Myocyte (in vitro differentiated cells): ENCODE measurements around the gene GALNTL6. TPM values are rescaled to one million over a fixed set of nuclear protein-coding genes. Genes with fewer than 3 reads are reported as not detected.
"Not testable (repeated sequence)": the region's sequence is repeated elsewhere in the genome, so short reads cannot be mapped to it uniquely, and the experiment has no call there.

ENCODE experiments used
- DNase-seq: peaks from one replicate; pipeline ENCODE4 v3.0.0-alpha.2; 2012; ENCODE audit warnings: low read depth
- total RNA-seq: library from RNA; depleted of rRNA; stranded (reverse); fragments of >200 nt; gene quantifications from 2 replicates; pipeline ENCODE4 v1.2.3, GENCODE V29; 2014

Gene GALNTL6
- total RNA-seq, 1 donor from 2014 or later: 1.2 TPM

GRCh38 chr4:172377486-172378140 is 564.4 kb downstream of the GALNTL6 start:
- no peak for DNase-seq

GRCh38 chr4:172379834-172380233 is 566.6 kb downstream of the GALNTL6 start:
- no peak for DNase-seq

GRCh38 chr4:172390331-172390730 is 577.1 kb downstream of the GALNTL6 start:
- no peak for DNase-seq

GRCh38 chr4:172392741-172393140 is 579.5 kb downstream of the GALNTL6 start:
- DNase-seq: no peak

GRCh38 chr4:172393220-172393619 is 580.0 kb downstream of the GALNTL6 start:
- DNase-seq: no peak

- DNase-seq: no peak
Measured at GRCh38 chr4:172404676-172405075, 591.5 kb downstream of the GALNTL6 start.

GRCh38 chr4:172410363-172410762 is 597.2 kb downstream of the GALNTL6 start:
- no peak for DNase-seq

- no peak for DNase-seq
Measured at GRCh38 chr4:172411149-172411548, 597.9 kb downstream of the GALNTL6 start.

- peak; percentile 63 for DNase-seq
Measured at GRCh38 chr4:172412851-172413580, 599.8 kb downstream of the GALNTL6 start.

- not testable (repeated sequence) for DNase-seq
Measured at GRCh38 chr4:172428979-172429378, 615.8 kb downstream of the GALNTL6 start.

GRCh38 chr4:172480471-172480870 is 667.3 kb downstream of the GALNTL6 start:
- peak; percentile 98 for DNase-seq

- no peak for DNase-seq
Measured at GRCh38 chr4:172481802-172482508, 668.8 kb downstream of the GALNTL6 start.

GRCh38 chr4:172485007-172485406 is 671.8 kb downstream of the GALNTL6 start:
- no peak for DNase-seq

GRCh38 chr4:172486531-172486930 is 673.3 kb downstream of the GALNTL6 start:
- no peak for DNase-seq

GRCh38 chr4:172489861-172490260 is 676.7 kb downstream of the GALNTL6 start:
- no peak for DNase-seq

GRCh38 chr4:172495769-172496168 is 682.6 kb downstream of the GALNTL6 start:
- no peak for DNase-seq

- no peak for DNase-seq
Measured at GRCh38 chr4:172497321-172497720, 684.1 kb downstream of the GALNTL6 start.

- DNase-seq: no peak
Measured at GRCh38 chr4:172514011-172514410, 700.8 kb downstream of the GALNTL6 start.

- peak; percentile 46 for DNase-seq
Measured at GRCh38 chr4:172514801-172515200, 701.6 kb downstream of the GALNTL6 start.

- DNase-seq: peak; percentile 72
Measured at GRCh38 chr4:172515266-172515879, 702.2 kb downstream of the GALNTL6 start.

- DNase-seq: no peak
Measured at GRCh38 chr4:172517391-172517790, 704.2 kb downstream of the GALNTL6 start.

- peak; percentile 57 for DNase-seq
Measured at GRCh38 chr4:172521248-172521647, 708.0 kb downstream of the GALNTL6 start.
